HepG2 (cell line): ENCODE data around the gene MEG3. TPM values are rescaled to one million over a fixed set of nuclear protein-coding genes. Genes with fewer than 3 reads are reported as not detected.

Source experiments
- AHDC1 ChIP-seq: sonication (generic); formaldehyde crosslinking; IDR thresholded peaks from 2 replicates; pipeline ENCODE4 v1.5.1; 2020; ENCODE audit warnings: mild to moderate bottlenecking, missing genetic modification reagents, borderline replicate concordance
- DZIP1 ChIP-seq: sonication (generic); formaldehyde crosslinking; IDR thresholded peaks from 2 replicates; pipeline ENCODE4 v1.5.0; 2020; ENCODE audit warnings: mild to moderate bottlenecking, missing genetic modification reagents
- FOXO1 ChIP-seq: sonication (generic); formaldehyde crosslinking; IDR thresholded peaks from 2 replicates; pipeline ENCODE4 v1.4.0; 2020; ENCODE audit warnings: missing genetic modification reagents
- HDAC2 ChIP-seq: sonication (generic); formaldehyde crosslinking; IDR thresholded peaks from 2 replicates; pipeline ENCODE4 v1.4.0; 2020; ENCODE audit warnings: missing genetic modification reagents
- KAT8 ChIP-seq: IDR thresholded peaks from 2 replicates; pipeline ENCODE4 v1.6.1; 2016; ENCODE audit warnings: missing genetic modification reagents, missing compliant biosample characterization
- MAFK ChIP-seq, 2 experiments: IDR thresholded peaks in 1 of 2; conservative IDR thresholded peaks in 1 of 2; 2 replicates each; pipeline ENCODE4 v1.6.1; 2011; ENCODE audit warnings: improper control_type of control experiment in 2 of 2, low read length in 2 of 2
- SALL1 ChIP-seq: sonication (generic); formaldehyde crosslinking; IDR thresholded peaks from 2 replicates; pipeline ENCODE4 v1.8.0; 2022; ENCODE audit warnings: mild to moderate bottlenecking, missing genetic modification reagents
- SMAD3 ChIP-seq: sonication (generic); formaldehyde crosslinking; IDR thresholded peaks from 2 replicates; pipeline ENCODE4 v1.4.0; 2020; ENCODE audit warnings: missing genetic modification reagents
- SMAD9 ChIP-seq: sonication (generic); formaldehyde crosslinking; IDR thresholded peaks from 2 replicates; pipeline ENCODE4 v1.5.1; 2020; ENCODE audit warnings: mild to moderate bottlenecking, missing genetic modification reagents
- SSRP1 ChIP-seq: IDR thresholded peaks from 2 replicates; pipeline ENCODE4 v1.6.1; 2016; ENCODE audit warnings: control low read depth
- STAG1 ChIP-seq: sonication (generic); formaldehyde crosslinking; IDR thresholded peaks from 2 replicates; pipeline ENCODE4 v1.4.0; 2020; ENCODE audit warnings: missing genetic modification reagents
- ZBTB1 ChIP-seq: sonication (generic); formaldehyde crosslinking; IDR thresholded peaks from 2 replicates; pipeline ENCODE4 v1.4.0; 2020; ENCODE audit warnings: missing genetic modification reagents, borderline replicate concordance
- ZBTB46 ChIP-seq: sonication (generic); formaldehyde crosslinking; IDR thresholded peaks from 2 replicates; pipeline ENCODE4 v1.4.0; 2020; ENCODE audit warnings: mild to moderate bottlenecking, missing genetic modification reagents, borderline replicate concordance
- ZEB1 ChIP-seq: IDR thresholded peaks from 2 replicates; pipeline ENCODE4 v1.6.1; 2012; ENCODE audit warnings: mild to moderate bottlenecking, low read depth, inconsistent platforms; ENCODE audit not compliant: insufficient replicate concordance
- ZFY ChIP-seq: sonication (generic); formaldehyde crosslinking; IDR thresholded peaks from 2 replicates; pipeline ENCODE4 v1.4.0; 2020; ENCODE audit warnings: missing genetic modification reagents
- ZIK1 ChIP-seq: sonication (generic); formaldehyde crosslinking; IDR thresholded peaks from 2 replicates; pipeline ENCODE4 v1.5.0; 2020; ENCODE audit warnings: mild to moderate bottlenecking, low read depth, missing genetic modification reagents, borderline replicate concordance
- ZNF124 ChIP-seq: sonication (generic); formaldehyde crosslinking; IDR thresholded peaks from 2 replicates; pipeline ENCODE4 v1.4.0; 2020; ENCODE audit warnings: missing genetic modification reagents
- ZNF367 ChIP-seq: sonication (generic); formaldehyde crosslinking; IDR thresholded peaks from 2 replicates; pipeline ENCODE4 v1.4.0; 2020; ENCODE audit warnings: missing genetic modification reagents, borderline replicate concordance
- ZNF510 ChIP-seq: sonication (generic); formaldehyde crosslinking; IDR thresholded peaks from 2 replicates; pipeline ENCODE4 v1.4.0; 2020; ENCODE audit warnings: low read depth, mild to moderate bottlenecking, missing genetic modification reagents
- ZNF550 ChIP-seq: sonication (generic); formaldehyde crosslinking; IDR thresholded peaks from 2 replicates; pipeline ENCODE4 v1.4.0; 2020; ENCODE audit warnings: mild to moderate bottlenecking, missing genetic modification reagents, borderline replicate concordance
- ZNF552 ChIP-seq: sonication (generic); formaldehyde crosslinking; IDR thresholded peaks from 2 replicates; pipeline ENCODE4 v1.9.0; 2022; ENCODE audit warnings: missing genetic modification reagents, mild to moderate bottlenecking, borderline replicate concordance
- ZNF660 ChIP-seq: sonication (generic); formaldehyde crosslinking; IDR thresholded peaks from 2 replicates; pipeline ENCODE4 v1.5.1; 2020; ENCODE audit warnings: mild to moderate bottlenecking, low read depth, missing genetic modification reagents, borderline replicate concordance
- polyA plus RNA-seq, 8 experiments: library from polyadenylated mRNA; depleted of rRNA in 3 of 8; stranded (reverse) in 7 of 8; unstranded in 1 of 8; fragments of >200 nt; fragmentation: Illumina TruSeq in 4 of 8; extraction: Trizol in 4 of 8; gene quantifications; 2 replicates each; pipeline versions ENCODE4 v1.2.1 to v1.2.3, GENCODE V29; 2011 to 2016; ENCODE audit warnings: low read depth in 4 of 8, missing spikeins in 1 of 8, mixed read lengths in 1 of 8; ENCODE audit not compliant: insufficient read depth in 1 of 8
- total RNA-seq, 5 experiments: library from RNA; depleted of rRNA; stranded (reverse); fragments of >200 nt; fragmentation: Illumina TruSeq; extraction: Trizol; gene quantifications; 2 replicates each; pipeline ENCODE4 v1.2.3, GENCODE V29; 2016; ENCODE audit warnings: low read depth in 1 of 5

MEG3 gene
- total and polyA plus RNA-seq, 2 of the 13 experiments (the other 11 are each of a cell fraction or from before 2014, with no cell fraction given) = 0.17 TPM; not detected in 1

GRCh38 chr14:100820957-100821356 is 5.0 kb upstream of the MEG3 start (continued):
- peak; percentile 47; the same call in 1 of the 2 replicates for TF ChIP-seq AHDC1
- no peak for TF ChIP-seq ZBTB46 (CRISPR knock-in tag)
- TF ChIP-seq ZNF550 = no peak
- no peak for TF ChIP-seq SSRP1 (CRISPR knock-in tag)
- TF ChIP-seq SALL1 (CRISPR knock-in tag) = no peak
- TF ChIP-seq ZNF660 (CRISPR knock-in tag) = no peak
- no peak for TF ChIP-seq ZBTB1
- TF ChIP-seq ZFY (CRISPR knock-in tag) = peak; percentile 40; the same call in 1 of the 2 replicates
- TF ChIP-seq HDAC2 (CRISPR knock-in tag) = 0 out of 2 replicates have a peak, but pooled peaks have one; percentile 23
- no peak for TF ChIP-seq ZEB1
- no peak for TF ChIP-seq ZIK1 (CRISPR knock-in tag)
- TF ChIP-seq SMAD9 (CRISPR knock-in tag) = no peak
- 0 out of 2 replicates have a peak, but pooled peaks have one; percentile 19 for TF ChIP-seq SMAD3 (CRISPR knock-in tag)
- TF ChIP-seq KAT8 (CRISPR knock-in tag) = no peak
- TF ChIP-seq STAG1 (CRISPR knock-in tag) = peak; percentile 4; the same call in 1 of the 2 replicates
- TF ChIP-seq MAFK (conservative IDR thresholded peaks at IDR 0.05 in 1 of 2, IDR thresholded peaks at IDR 0.05 in 1 of 2; ENCODE audit: low read length in 2 of 2) = peak in 1 of 2 experiments; percentile 22; a peak in 1 of 4 replicates
- TF ChIP-seq ZNF552 (CRISPR knock-in tag) = no peak
- TF ChIP-seq ZNF510 (CRISPR knock-in tag) = no peak
- no peak for TF ChIP-seq DZIP1 (CRISPR knock-in tag)
- TF ChIP-seq ZNF367 (CRISPR knock-in tag) = no peak
- TF ChIP-seq FOXO1 = no peak
- peak; percentile 61; the same call in 1 of the 2 replicates for TF ChIP-seq ZNF124 (CRISPR knock-in tag)
